Measurements from ENCODE around the gene EZR. TPM values are rescaled to one million over a fixed set of nuclear protein-coding genes. Genes with fewer than 3 reads are reported as not detected.

Gene EZR
- total and polyA plus RNA-seq, 2 of the 13 experiments (the other 11 are each of a cell fraction or from before 2014, with no cell fraction given) = 34.7 to 60.3 TPM

GRCh38 chr6:158780246-158780884 is 38.8 kb downstream of the EZR start:
- no peak for FAIRE-seq
- no peaks in the 10 kb centered on the region for H3K27me3 ChIP-seq (ENCODE audit: control insufficient read depth in 1 of 2, insufficient read depth in 2 of 2, low read length in 2 of 2)
- no peak overlapping the region for H3K9ac ChIP-seq (ENCODE audit: insufficient read depth, low read depth, low read length)
- H2AFZ ChIP-seq (ENCODE audit: low read length) = no peak overlapping the region
- no peak overlapping the region for H3K27ac ChIP-seq (ENCODE audit: extremely low read length, insufficient read depth, low read length)
- no peaks in the 10 kb centered on the region for H3K9me3 ChIP-seq (ENCODE audit: low read length)
- in situ Hi-C loops (cut with HindIII; ENCODE audit: extremely low pct_ligation_motif_present, low pct_unique_long_range_greater_than_20kb) = no loop called here
- no peak overlapping the region for H3K4me3 ChIP-seq (replicated peaks in 1 of 3; ENCODE audit: insufficient read depth in 1 of 3, low read depth in 2 of 3, low read length in 3 of 3)
- intact Hi-C loops (cut with micrococcal nuclease; ENCODE audit: unreplicated experiment) = no loop called here
- CTCF ChIA-PET (ENCODE audit: low intra/inter-chr PET ratio, low total read pairs) = no interaction called here
- no TSS peak for BruUV-seq (replicated peaks)
- peaks cover 51 to 75% of the 10 kb centered on the region in 2 experiments for H3K36me3 ChIP-seq (replicated peaks in 1 of 2; ENCODE audit: control insufficient read depth in 1 of 2, insufficient read depth in 2 of 2, low read length in 2 of 2)
- no peak for DNase-seq (ENCODE audit: low spot score)
- no peaks in the 10 kb centered on the region for H4K20me1 ChIP-seq (ENCODE audit: insufficient read depth, low read length)
- no peaks in the 10 kb centered on the region for H3K79me2 ChIP-seq (ENCODE audit: insufficient read depth, low read length)
- H3K4me2 ChIP-seq (ENCODE audit: low read depth, low read length) = no peak overlapping the region
- TF ChIP-seq HNRNPUL1 (IDR thresholded peaks at IDR 0.05; ENCODE audit: low read depth, low read length) (no peak), ZNF770 (CRISPR knock-in tag; IDR thresholded peaks at IDR 0.05) (no peak), MTA1 (CRISPR knock-in tag; IDR thresholded peaks at IDR 0.05; ENCODE audit: borderline replicate concordance) (no peak)
- 95% methylated on average over 7 of the region's 7 CpGs for WGBS (ENCODE audit: low lambda C conversion rate)
- POLR2A ChIA-PET = no interaction called here
- no peak for ATAC-seq
- H3K4me1 ChIP-seq (ENCODE audit: insufficient read depth, low read length) = no peaks in the 10 kb centered on the region

GRCh38 chr6:158778005-158778527 is 41.1 kb downstream of the EZR start:
- TF ChIP-seq, protein P1, sequence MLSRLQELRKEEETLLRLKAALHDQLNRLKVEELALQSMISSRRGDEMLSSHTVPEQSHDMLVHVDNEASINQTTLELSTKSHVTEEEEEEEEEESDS (CRISPR knock-in tag; IDR thresholded peaks at IDR 0.05; ENCODE audit: borderline replicate concordance) = no peak
- TF ChIP-seq YEATS2 (CRISPR knock-in tag; IDR thresholded peaks at IDR 0.05; ENCODE audit: borderline replicate concordance) (no peak), MEF2D (CRISPR knock-in tag; IDR thresholded peaks at IDR 0.05) (no peak)
- TF ChIP-seq, protein P2, sequence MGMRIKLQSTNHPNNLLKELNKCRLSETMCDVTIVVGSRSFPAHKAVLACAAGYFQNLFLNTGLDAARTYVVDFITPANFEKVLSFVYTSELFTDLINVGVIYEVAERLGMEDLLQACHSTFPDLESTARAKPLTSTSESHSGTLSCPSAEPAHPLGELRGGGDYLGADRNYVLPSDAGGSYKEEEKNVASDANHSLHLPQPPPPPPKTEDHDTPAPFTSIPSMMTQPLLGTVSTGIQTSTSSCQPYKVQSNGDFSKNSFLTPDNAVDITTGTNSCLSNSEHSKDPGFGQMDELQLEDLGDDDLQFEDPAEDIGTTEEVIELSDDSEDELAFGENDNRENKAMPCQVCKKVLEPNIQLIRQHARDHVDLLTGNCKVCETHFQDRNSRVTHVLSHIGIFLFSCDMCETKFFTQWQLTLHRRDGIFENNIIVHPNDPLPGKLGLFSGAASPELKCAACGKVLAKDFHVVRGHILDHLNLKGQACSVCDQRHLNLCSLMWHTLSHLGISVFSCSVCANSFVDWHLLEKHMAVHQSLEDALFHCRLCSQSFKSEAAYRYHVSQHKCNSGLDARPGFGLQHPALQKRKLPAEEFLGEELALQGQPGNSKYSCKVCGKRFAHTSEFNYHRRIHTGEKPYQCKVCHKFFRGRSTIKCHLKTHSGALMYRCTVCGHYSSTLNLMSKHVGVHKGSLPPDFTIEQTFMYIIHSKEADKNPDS (CRISPR knock-in tag; IDR thresholded peaks at IDR 0.05) = no peak
- H3K4me1 ChIP-seq (ENCODE audit: insufficient read depth, low read length) = no peaks in the 10 kb centered on the region
- no peak overlapping the region for H3K4me3 ChIP-seq (replicated peaks in 1 of 3; ENCODE audit: insufficient read depth in 1 of 3, low read depth in 2 of 3, low read length in 3 of 3)
- in situ Hi-C loops (cut with HindIII; ENCODE audit: extremely low pct_ligation_motif_present, low pct_unique_long_range_greater_than_20kb) = no loop called here
- H3K27ac ChIP-seq (ENCODE audit: extremely low read length, insufficient read depth, low read length) = no peak overlapping the region
- no peaks in the 10 kb centered on the region for H3K9me3 ChIP-seq (ENCODE audit: low read length)
- peaks cover 44 to 68% of the 10 kb centered on the region in 2 experiments for H3K36me3 ChIP-seq (replicated peaks in 1 of 2; ENCODE audit: control insufficient read depth in 1 of 2, insufficient read depth in 2 of 2, low read length in 2 of 2)
- 97% methylated on average over 6 of the region's 6 CpGs for WGBS (ENCODE audit: low lambda C conversion rate)
- CTCF ChIA-PET (ENCODE audit: low intra/inter-chr PET ratio, low total read pairs) = no interaction called here
- DNase-seq (ENCODE audit: low spot score) (no peak), ATAC-seq (no peak), FAIRE-seq (no peak)
- no peak overlapping the region for H3K4me2 ChIP-seq (ENCODE audit: low read depth, low read length)
- H2AFZ ChIP-seq (ENCODE audit: low read length) = no peak overlapping the region
- no peaks in the 10 kb centered on the region for H3K79me2 ChIP-seq (ENCODE audit: insufficient read depth, low read length)
- no peak overlapping the region for H3K9ac ChIP-seq (ENCODE audit: insufficient read depth, low read depth, low read length)
- POLR2A ChIA-PET = no interaction called here
- no peaks in the 10 kb centered on the region for H3K27me3 ChIP-seq (ENCODE audit: control insufficient read depth in 1 of 2, insufficient read depth in 2 of 2, low read length in 2 of 2)
- no peaks in the 10 kb centered on the region for H4K20me1 ChIP-seq (ENCODE audit: insufficient read depth, low read length)
- intact Hi-C loops (cut with micrococcal nuclease; ENCODE audit: unreplicated experiment) = no loop called here
- BruUV-seq (replicated peaks) = no TSS peak
